HS-27A (cell line): Measurements from ENCODE around the gene CHN2.

ENCODE experiments used
- DNase-seq: peaks from one replicate; pipeline ENCODE4 v3.0.0-alpha.2; 2012; ENCODE audit warnings: low read depth, missing footprints

The CHN2 gene

GRCh38 chr7:29311314-29311713, 116.7 kb downstream of the CHN2 start:
- no peak for DNase-seq

GRCh38 chr7:29314148-29314547, 119.6 kb downstream of the CHN2 start:
- DNase-seq = no peak

- no peak for DNase-seq
Measured at GRCh38 chr7:29315122-29315891, 120.7 kb downstream of the CHN2 start.

GRCh38 chr7:29315892-29316270, 121.3 kb downstream of the CHN2 start:
- DNase-seq = no peak

- DNase-seq = no peak
Measured at GRCh38 chr7:29316926-29317325, 122.4 kb downstream of the CHN2 start.

GRCh38 chr7:29318853-29319718, 124.5 kb downstream of the CHN2 start:
- no peak for DNase-seq

- DNase-seq = no peak
Measured at GRCh38 chr7:29319719-29320521, 125.3 kb downstream of the CHN2 start.

GRCh38 chr7:29320577-29320976, 126.0 kb downstream of the CHN2 start:
- DNase-seq = no peak

GRCh38 chr7:29322023-29322712, 127.6 kb downstream of the CHN2 start:
- no peak for DNase-seq

GRCh38 chr7:29325476-29325875, 130.9 kb downstream of the CHN2 start:
- no peak for DNase-seq

- no peak for DNase-seq
Measured at GRCh38 chr7:29326864-29327263, 132.3 kb downstream of the CHN2 start.

GRCh38 chr7:29327455-29327854, 132.9 kb downstream of the CHN2 start:
- no peak for DNase-seq

GRCh38 chr7:29328045-29328444, 133.5 kb downstream of the CHN2 start:
- no peak for DNase-seq

- no peak for DNase-seq
Measured at GRCh38 chr7:29328811-29329210, 134.2 kb downstream of the CHN2 start.

- no peak for DNase-seq
Measured at GRCh38 chr7:29329686-29330085, 135.1 kb downstream of the CHN2 start.

GRCh38 chr7:29330136-29330535, 135.6 kb downstream of the CHN2 start:
- DNase-seq = no peak

- DNase-seq = no peak
Measured at GRCh38 chr7:29331163-29331562, 136.6 kb downstream of the CHN2 start.

- no peak for DNase-seq
Measured at GRCh38 chr7:29332042-29332811, 137.7 kb downstream of the CHN2 start.

- no peak for DNase-seq
Measured at GRCh38 chr7:29332875-29333855, 138.6 kb downstream of the CHN2 start.
